Measurements from ENCODE around the gene AHCYL2.
"Not testable (repeated sequence)": the region's sequence is repeated elsewhere in the genome, so short reads cannot be mapped to it uniquely, and the experiment has no call there.

DNA sequence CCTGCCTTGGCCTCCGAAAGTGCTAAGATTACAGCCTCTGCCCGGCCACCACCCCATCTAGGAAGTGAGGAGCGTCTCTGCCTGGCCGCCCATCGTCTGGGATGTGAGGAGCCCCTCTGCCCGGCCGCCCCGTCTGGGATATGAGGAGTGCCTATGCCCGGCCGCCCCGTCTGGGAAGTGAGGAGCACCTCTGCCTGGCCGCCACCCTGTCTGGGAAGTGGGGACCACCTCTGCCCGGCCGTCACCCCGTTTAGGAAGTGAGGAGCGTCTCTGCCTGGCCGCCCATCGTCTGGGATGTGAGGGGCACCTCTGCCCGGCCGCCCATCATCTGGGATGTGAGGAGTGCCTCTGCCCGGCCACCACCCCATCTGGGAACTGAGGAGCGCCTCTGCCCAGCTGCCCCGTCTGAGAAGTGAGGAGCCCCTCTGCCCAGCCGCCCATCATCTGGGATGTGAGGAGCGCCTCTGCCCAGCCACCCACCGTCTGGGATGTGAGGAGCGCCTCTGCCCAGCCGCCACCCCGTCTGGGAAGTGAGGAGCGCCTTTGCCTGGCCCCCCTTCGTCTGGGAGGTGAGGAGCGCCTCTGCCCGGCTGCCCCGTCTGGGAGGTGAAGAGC is 8.6 kb upstream of the AHCYL2 start:
- TF ChIP-seq, protein P1, sequence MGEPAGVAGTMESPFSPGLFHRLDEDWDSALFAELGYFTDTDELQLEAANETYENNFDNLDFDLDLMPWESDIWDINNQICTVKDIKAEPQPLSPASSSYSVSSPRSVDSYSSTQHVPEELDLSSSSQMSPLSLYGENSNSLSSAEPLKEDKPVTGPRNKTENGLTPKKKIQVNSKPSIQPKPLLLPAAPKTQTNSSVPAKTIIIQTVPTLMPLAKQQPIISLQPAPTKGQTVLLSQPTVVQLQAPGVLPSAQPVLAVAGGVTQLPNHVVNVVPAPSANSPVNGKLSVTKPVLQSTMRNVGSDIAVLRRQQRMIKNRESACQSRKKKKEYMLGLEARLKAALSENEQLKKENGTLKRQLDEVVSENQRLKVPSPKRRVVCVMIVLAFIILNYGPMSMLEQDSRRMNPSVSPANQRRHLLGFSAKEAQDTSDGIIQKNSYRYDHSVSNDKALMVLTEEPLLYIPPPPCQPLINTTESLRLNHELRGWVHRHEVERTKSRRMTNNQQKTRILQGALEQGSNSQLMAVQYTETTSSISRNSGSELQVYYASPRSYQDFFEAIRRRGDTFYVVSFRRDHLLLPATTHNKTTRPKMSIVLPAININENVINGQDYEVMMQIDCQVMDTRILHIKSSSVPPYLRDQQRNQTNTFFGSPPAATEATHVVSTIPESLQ (CRISPR knock-in tag; IDR thresholded peaks at IDR 0.05) = not testable (repeated sequence)
- TF ChIP-seq, protein P2, sequence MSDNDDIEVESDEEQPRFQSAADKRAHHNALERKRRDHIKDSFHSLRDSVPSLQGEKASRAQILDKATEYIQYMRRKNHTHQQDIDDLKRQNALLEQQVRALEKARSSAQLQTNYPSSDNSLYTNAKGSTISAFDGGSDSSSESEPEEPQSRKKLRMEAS (CRISPR knock-in tag; IDR thresholded peaks at IDR 0.05) = not testable (repeated sequence)
- TF ChIP-seq, protein P3, sequence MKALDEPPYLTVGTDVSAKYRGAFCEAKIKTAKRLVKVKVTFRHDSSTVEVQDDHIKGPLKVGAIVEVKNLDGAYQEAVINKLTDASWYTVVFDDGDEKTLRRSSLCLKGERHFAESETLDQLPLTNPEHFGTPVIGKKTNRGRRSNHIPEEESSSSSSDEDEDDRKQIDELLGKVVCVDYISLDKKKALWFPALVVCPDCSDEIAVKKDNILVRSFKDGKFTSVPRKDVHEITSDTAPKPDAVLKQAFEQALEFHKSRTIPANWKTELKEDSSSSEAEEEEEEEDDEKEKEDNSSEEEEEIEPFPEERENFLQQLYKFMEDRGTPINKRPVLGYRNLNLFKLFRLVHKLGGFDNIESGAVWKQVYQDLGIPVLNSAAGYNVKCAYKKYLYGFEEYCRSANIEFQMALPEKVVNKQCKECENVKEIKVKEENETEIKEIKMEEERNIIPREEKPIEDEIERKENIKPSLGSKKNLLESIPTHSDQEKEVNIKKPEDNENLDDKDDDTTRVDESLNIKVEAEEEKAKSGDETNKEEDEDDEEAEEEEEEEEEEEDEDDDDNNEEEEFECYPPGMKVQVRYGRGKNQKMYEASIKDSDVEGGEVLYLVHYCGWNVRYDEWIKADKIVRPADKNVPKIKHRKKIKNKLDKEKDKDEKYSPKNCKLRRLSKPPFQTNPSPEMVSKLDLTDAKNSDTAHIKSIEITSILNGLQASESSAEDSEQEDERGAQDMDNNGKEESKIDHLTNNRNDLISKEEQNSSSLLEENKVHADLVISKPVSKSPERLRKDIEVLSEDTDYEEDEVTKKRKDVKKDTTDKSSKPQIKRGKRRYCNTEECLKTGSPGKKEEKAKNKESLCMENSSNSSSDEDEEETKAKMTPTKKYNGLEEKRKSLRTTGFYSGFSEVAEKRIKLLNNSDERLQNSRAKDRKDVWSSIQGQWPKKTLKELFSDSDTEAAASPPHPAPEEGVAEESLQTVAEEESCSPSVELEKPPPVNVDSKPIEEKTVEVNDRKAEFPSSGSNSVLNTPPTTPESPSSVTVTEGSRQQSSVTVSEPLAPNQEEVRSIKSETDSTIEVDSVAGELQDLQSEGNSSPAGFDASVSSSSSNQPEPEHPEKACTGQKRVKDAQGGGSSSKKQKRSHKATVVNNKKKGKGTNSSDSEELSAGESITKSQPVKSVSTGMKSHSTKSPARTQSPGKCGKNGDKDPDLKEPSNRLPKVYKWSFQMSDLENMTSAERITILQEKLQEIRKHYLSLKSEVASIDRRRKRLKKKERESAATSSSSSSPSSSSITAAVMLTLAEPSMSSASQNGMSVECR (CRISPR knock-in tag; IDR thresholded peaks at IDR 0.05; ENCODE audit: borderline replicate concordance) = not testable (repeated sequence)
- TF ChIP-seq, protein P4, sequence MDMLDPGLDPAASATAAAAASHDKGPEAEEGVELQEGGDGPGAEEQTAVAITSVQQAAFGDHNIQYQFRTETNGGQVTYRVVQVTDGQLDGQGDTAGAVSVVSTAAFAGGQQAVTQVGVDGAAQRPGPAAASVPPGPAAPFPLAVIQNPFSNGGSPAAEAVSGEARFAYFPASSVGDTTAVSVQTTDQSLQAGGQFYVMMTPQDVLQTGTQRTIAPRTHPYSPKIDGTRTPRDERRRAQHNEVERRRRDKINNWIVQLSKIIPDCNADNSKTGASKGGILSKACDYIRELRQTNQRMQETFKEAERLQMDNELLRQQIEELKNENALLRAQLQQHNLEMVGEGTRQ (CRISPR knock-in tag; IDR thresholded peaks at IDR 0.05) = not testable (repeated sequence)
- TF ChIP-seq TEAD4 (CRISPR knock-in tag; IDR thresholded peaks at IDR 0.05); FOXK1 (CRISPR knock-in tag; IDR thresholded peaks at IDR 0.05); FOXJ3 (CRISPR knock-in tag; IDR thresholded peaks at IDR 0.05; ENCODE audit: borderline replicate concordance); GABPB1 (CRISPR knock-in tag; IDR thresholded peaks at IDR 0.05): not testable (repeated sequence)
- TF ChIP-seq, protein P5, sequence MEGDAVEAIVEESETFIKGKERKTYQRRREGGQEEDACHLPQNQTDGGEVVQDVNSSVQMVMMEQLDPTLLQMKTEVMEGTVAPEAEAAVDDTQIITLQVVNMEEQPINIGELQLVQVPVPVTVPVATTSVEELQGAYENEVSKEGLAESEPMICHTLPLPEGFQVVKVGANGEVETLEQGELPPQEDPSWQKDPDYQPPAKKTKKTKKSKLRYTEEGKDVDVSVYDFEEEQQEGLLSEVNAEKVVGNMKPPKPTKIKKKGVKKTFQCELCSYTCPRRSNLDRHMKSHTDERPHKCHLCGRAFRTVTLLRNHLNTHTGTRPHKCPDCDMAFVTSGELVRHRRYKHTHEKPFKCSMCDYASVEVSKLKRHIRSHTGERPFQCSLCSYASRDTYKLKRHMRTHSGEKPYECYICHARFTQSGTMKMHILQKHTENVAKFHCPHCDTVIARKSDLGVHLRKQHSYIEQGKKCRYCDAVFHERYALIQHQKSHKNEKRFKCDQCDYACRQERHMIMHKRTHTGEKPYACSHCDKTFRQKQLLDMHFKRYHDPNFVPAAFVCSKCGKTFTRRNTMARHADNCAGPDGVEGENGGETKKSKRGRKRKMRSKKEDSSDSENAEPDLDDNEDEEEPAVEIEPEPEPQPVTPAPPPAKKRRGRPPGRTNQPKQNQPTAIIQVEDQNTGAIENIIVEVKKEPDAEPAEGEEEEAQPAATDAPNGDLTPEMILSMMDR (IDR thresholded peaks at IDR 0.05) = not testable (repeated sequence)
- TF ChIP-seq, protein P6, sequence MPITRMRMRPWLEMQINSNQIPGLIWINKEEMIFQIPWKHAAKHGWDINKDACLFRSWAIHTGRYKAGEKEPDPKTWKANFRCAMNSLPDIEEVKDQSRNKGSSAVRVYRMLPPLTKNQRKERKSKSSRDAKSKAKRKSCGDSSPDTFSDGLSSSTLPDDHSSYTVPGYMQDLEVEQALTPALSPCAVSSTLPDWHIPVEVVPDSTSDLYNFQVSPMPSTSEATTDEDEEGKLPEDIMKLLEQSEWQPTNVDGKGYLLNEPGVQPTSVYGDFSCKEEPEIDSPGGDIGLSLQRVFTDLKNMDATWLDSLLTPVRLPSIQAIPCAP (CRISPR knock-in tag; IDR thresholded peaks at IDR 0.05) = not testable (repeated sequence)
- TF ChIP-seq, protein P7, sequence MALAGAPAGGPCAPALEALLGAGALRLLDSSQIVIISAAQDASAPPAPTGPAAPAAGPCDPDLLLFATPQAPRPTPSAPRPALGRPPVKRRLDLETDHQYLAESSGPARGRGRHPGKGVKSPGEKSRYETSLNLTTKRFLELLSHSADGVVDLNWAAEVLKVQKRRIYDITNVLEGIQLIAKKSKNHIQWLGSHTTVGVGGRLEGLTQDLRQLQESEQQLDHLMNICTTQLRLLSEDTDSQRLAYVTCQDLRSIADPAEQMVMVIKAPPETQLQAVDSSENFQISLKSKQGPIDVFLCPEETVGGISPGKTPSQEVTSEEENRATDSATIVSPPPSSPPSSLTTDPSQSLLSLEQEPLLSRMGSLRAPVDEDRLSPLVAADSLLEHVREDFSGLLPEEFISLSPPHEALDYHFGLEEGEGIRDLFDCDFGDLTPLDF (CRISPR knock-in tag; IDR thresholded peaks at IDR 0.05) = not testable (repeated sequence)
- TF ChIP-seq, protein P8, sequence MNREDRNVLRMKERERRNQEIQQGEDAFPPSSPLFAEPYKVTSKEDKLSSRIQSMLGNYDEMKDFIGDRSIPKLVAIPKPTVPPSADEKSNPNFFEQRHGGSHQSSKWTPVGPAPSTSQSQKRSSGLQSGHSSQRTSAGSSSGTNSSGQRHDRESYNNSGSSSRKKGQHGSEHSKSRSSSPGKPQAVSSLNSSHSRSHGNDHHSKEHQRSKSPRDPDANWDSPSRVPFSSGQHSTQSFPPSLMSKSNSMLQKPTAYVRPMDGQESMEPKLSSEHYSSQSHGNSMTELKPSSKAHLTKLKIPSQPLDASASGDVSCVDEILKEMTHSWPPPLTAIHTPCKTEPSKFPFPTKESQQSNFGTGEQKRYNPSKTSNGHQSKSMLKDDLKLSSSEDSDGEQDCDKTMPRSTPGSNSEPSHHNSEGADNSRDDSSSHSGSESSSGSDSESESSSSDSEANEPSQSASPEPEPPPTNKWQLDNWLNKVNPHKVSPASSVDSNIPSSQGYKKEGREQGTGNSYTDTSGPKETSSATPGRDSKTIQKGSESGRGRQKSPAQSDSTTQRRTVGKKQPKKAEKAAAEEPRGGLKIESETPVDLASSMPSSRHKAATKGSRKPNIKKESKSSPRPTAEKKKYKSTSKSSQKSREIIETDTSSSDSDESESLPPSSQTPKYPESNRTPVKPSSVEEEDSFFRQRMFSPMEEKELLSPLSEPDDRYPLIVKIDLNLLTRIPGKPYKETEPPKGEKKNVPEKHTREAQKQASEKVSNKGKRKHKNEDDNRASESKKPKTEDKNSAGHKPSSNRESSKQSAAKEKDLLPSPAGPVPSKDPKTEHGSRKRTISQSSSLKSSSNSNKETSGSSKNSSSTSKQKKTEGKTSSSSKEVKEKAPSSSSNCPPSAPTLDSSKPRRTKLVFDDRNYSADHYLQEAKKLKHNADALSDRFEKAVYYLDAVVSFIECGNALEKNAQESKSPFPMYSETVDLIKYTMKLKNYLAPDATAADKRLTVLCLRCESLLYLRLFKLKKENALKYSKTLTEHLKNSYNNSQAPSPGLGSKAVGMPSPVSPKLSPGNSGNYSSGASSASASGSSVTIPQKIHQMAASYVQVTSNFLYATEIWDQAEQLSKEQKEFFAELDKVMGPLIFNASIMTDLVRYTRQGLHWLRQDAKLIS (CRISPR knock-in tag; IDR thresholded peaks at IDR 0.05; ENCODE audit: borderline replicate concordance) = not testable (repeated sequence)
- TF ChIP-seq, protein P9, sequence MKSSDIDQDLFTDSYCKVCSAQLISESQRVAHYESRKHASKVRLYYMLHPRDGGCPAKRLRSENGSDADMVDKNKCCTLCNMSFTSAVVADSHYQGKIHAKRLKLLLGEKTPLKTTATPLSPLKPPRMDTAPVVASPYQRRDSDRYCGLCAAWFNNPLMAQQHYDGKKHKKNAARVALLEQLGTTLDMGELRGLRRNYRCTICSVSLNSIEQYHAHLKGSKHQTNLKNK (CRISPR knock-in tag; IDR thresholded peaks at IDR 0.05) = not testable (repeated sequence)
